Measurements from ENCODE around the gene ARL6IP6. TPM values are rescaled to one million over a fixed set of nuclear protein-coding genes. Genes with fewer than 3 reads are reported as not detected.
"Not testable (repeated sequence)": the region's sequence is repeated elsewhere in the genome, so short reads cannot be mapped to it uniquely, and the experiment has no call there.

The ARL6IP6 gene
- total RNA-seq, 4 donors from 2014 or later: 12.6 to 25.9 (median 19.0) TPM

- DNase-seq (ENCODE audit: low spot score): no peak
- ATAC-seq (ENCODE audit: low FRiP score): no peak
- TF ChIP-seq CTCF (IDR thresholded peaks at IDR 0.05): peak in 2 of 3 donors; percentile 30 to 58
These were observed 22.4 kb downstream of the ARL6IP6 start for GRCh38 chr2:152740743-152741328.

- ATAC-seq (ENCODE audit: low FRiP score) (no peak), DNase-seq (ENCODE audit: low spot score) (no peak)
- TF ChIP-seq CTCF (IDR thresholded peaks at IDR 0.05): no peak
These were observed 24.6 kb downstream of the ARL6IP6 start for GRCh38 chr2:152743002-152743401.

GRCh38 chr2:152747751-152748150 lies 29.3 kb downstream of the ARL6IP6 start:
- ATAC-seq (ENCODE audit: low FRiP score); DNase-seq (ENCODE audit: low spot score): not testable (repeated sequence)

DNA sequence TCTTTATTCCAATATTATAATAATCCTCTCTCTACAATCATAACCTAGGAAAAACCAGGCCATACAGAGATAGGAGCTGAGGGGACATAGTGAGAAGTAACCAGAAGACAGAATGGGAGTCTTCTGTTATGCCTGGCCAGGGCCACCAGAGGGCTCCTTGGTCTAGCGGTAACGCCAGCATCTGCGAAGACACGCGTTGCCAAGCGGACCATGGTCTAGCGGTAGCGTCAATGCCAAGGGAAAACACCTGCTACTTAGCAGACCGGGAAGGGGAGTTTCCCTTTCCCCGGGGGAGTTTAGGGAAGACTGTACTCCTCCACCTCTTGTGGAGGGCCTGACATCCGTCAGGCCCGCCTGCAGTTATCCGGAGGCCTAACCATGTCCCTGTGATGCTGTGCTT lies 36.6 kb downstream of the ARL6IP6 start:
- DNase-seq (ENCODE audit: low spot score): no peak
- no peak for ATAC-seq (ENCODE audit: low FRiP score)
- TF ChIP-seq CTCF (IDR thresholded peaks at IDR 0.05): no peak

DNA sequence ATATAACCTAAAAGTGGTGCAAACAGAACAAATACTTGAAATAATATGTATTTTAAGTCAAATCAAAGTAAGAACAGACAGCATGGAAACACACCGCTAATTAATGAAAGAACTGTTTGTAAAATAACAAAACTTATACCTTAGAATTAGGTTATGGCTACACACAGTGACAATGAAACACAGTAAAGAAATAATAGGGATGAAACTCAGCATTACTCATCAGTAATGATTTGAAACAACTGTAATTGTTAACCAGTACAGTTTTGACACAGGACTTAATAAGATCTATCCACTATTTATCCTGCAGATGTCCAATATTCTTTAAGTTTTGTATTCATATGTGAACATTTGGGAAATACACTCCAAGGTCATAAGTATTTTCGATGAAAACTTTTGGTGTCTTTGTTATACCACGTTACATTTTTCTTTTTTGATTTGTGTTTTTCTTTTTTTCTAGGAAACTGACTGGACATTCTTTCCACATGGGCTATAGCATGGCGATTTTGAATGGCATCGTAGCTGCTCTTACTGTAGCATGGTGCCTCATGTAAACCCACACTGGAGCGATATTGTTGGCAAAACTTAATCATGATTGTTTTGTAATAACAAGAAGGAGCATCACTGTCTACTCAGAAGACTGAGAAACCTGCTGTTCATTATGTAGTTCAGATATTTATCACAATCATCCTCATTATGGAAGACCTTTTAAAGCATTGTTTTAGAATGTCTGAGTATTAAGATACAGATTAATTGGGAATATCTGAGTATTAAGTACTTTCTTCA lies 41.1 kb downstream of the ARL6IP6 start:
- ATAC-seq (ENCODE audit: low FRiP score) (no peak), DNase-seq (ENCODE audit: low spot score) (no peak)
- no peak for TF ChIP-seq CTCF (IDR thresholded peaks at IDR 0.05)

- TF ChIP-seq CTCF (IDR thresholded peaks at IDR 0.05): no peak
- DNase-seq (ENCODE audit: low spot score) (no peak), ATAC-seq (ENCODE audit: low FRiP score) (no peak)
These were observed 42.8 kb downstream of the ARL6IP6 start for GRCh38 chr2:152761214-152761613.

- no peak for TF ChIP-seq CTCF (IDR thresholded peaks at IDR 0.05)
- DNase-seq (ENCODE audit: low spot score) (no peak), ATAC-seq (ENCODE audit: low FRiP score) (peak; percentile 41)
These were observed 43.8 kb downstream of the ARL6IP6 start for GRCh38 chr2:152762202-152762601.

DNA sequence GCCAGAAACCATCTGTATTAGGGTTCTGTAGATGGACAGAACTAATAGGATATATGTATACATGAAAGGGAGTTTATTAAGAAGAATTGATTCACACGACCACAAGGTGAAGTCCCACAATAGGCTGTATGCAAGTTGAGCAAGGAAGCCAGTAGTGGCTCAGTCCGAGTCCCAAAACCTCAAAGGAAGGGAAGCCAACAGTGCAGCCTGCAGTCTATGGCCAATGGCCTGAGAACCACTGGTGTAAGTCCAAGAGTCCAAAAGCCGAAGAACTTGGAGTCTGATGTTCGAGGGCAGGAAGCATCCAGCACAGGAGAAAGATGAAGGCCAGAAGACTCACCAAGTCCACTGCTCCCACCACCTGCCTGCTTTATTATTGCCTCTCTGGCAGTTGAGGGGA lies 44.8 kb downstream of the ARL6IP6 start:
- not testable (repeated sequence) for ATAC-seq (ENCODE audit: low FRiP score); DNase-seq (ENCODE audit: low spot score)

All from omental fat pad (tissue), 4 donors.